Measurements from ENCODE around the gene PSD4. TPM values are rescaled to one million over a fixed set of nuclear protein-coding genes. Genes with fewer than 3 reads are reported as not detected.

PSD4 gene
- total RNA-seq, 1 experiment from 2014 or later, result 12.6 TPM

- peaks cover 10 to 11% of the 10 kb centered on the region in 2 experiments; a peak in 1 of 4 replicates for H3K36me3 ChIP-seq (ENCODE audit: control insufficient read depth in 1 of 2, insufficient read depth in 2 of 2, low read length in 2 of 2)
- TF ChIP-seq SRF (IDR thresholded peaks at IDR 0.05; ENCODE audit: low read depth) (no peak), POLR2AphosphoS5 (IDR thresholded peaks at IDR 0.05; ENCODE audit: low read depth, low read length) (no peak), ZNF274 (IDR thresholded peaks at IDR 0.05; ENCODE audit: low read depth, low read length) (no peak), EZH2 (IDR thresholded peaks at IDR 0.05) (no peak), YY1 (IDR thresholded peaks at IDR 0.05; ENCODE audit: extremely low read depth, insufficient replicate concordance, low read depth, low read length) (no peak), ZFX (IDR thresholded peaks at IDR 0.05) (no peak), EZH2phosphoT487 (IDR thresholded peaks at IDR 0.05; ENCODE audit: borderline replicate concordance) (no peak), CBX3 (IDR thresholded peaks at IDR 0.05; ENCODE audit: low read depth) (no peak), RAD21 (IDR thresholded peaks at IDR 0.05; ENCODE audit: low read depth) (no peak), ZBTB33 (IDR thresholded peaks at IDR 0.05; ENCODE audit: extremely low read depth, insufficient replicate concordance, low read length) (no peak), POLR2A (IDR thresholded peaks at IDR 0.05; ENCODE audit: borderline replicate concordance, extremely low read depth, insufficient read depth, insufficient read length) (no peak), FOSL1 (IDR thresholded peaks at IDR 0.05; ENCODE audit: low read depth) (no peak), EGR1 (IDR thresholded peaks at IDR 0.05; ENCODE audit: low read depth) (no peak), TCF7L2 (IDR thresholded peaks at IDR 0.05; ENCODE audit: borderline replicate concordance, extremely low read depth, insufficient read depth, insufficient read length) (no peak)
- TF ChIP-seq, protein P1, sequence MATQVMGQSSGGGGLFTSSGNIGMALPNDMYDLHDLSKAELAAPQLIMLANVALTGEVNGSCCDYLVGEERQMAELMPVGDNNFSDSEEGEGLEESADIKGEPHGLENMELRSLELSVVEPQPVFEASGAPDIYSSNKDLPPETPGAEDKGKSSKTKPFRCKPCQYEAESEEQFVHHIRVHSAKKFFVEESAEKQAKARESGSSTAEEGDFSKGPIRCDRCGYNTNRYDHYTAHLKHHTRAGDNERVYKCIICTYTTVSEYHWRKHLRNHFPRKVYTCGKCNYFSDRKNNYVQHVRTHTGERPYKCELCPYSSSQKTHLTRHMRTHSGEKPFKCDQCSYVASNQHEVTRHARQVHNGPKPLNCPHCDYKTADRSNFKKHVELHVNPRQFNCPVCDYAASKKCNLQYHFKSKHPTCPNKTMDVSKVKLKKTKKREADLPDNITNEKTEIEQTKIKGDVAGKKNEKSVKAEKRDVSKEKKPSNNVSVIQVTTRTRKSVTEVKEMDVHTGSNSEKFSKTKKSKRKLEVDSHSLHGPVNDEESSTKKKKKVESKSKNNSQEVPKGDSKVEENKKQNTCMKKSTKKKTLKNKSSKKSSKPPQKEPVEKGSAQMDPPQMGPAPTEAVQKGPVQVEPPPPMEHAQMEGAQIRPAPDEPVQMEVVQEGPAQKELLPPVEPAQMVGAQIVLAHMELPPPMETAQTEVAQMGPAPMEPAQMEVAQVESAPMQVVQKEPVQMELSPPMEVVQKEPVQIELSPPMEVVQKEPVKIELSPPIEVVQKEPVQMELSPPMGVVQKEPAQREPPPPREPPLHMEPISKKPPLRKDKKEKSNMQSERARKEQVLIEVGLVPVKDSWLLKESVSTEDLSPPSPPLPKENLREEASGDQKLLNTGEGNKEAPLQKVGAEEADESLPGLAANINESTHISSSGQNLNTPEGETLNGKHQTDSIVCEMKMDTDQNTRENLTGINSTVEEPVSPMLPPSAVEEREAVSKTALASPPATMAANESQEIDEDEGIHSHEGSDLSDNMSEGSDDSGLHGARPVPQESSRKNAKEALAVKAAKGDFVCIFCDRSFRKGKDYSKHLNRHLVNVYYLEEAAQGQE (IDR thresholded peaks at IDR 0.05; ENCODE audit: low read depth), result no peak
- TF ChIP-seq, protein P2, sequence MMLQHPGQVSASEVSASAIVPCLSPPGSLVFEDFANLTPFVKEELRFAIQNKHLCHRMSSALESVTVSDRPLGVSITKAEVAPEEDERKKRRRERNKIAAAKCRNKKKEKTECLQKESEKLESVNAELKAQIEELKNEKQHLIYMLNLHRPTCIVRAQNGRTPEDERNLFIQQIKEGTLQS (IDR thresholded peaks at IDR 0.05), result no peak
- no peaks in the 10 kb centered on the region for H4K20me1 ChIP-seq (ENCODE audit: insufficient read depth)
- DNase-seq (ENCODE audit: low read depth, low spot score), result no peak
- no peak overlapping the region for H3K4me2 ChIP-seq (ENCODE audit: low read length)
- POLR2A ChIA-PET, result no interaction called here
- no peaks in the 10 kb centered on the region for H3K27me3 ChIP-seq (ENCODE audit: insufficient read depth, low read length)
- no peak overlapping the region for H3K27ac ChIP-seq (ENCODE audit: low read depth, low read length)
- H3K9me2 ChIP-seq (ENCODE audit: insufficient read depth), result no peaks in the 10 kb centered on the region
- RAD21 ChIA-PET (ENCODE audit: low non-redundant PET in 1 of 2, low total read pairs in 2 of 2, uncharacterized antibody in 2 of 2, unreplicated experiment in 2 of 2), result no interaction called here
- intact Hi-C loops (cut with micrococcal nuclease), result no loop called here
- H3K4me3 ChIP-seq (replicated peaks in 1 of 2; ENCODE audit: low read depth in 1 of 2, low read length in 2 of 2), result no peak overlapping the region
- no peaks in the 10 kb centered on the region for H3K9me3 ChIP-seq (ENCODE audit: control insufficient read depth in 1 of 2, insufficient read depth in 1 of 2, low read depth in 1 of 2, low read length in 2 of 2)
- no TSS peak for BruUV-seq (replicated peaks)
- H3K4me1 ChIP-seq (ENCODE audit: control insufficient read depth in 1 of 2, insufficient read depth in 2 of 2, low read length in 2 of 2), result no peaks in the 10 kb centered on the region; a peak in 1 of 4 replicates
- H3K9ac ChIP-seq (ENCODE audit: low read length), result no peak overlapping the region
- CTCF ChIA-PET, result interaction anchor here (1.4 to 1.7 kb wide), 2 partner anchors 112 to 120 kb away, joined by 3 read pairs; no protein-coding TSS in a partner anchor
- no peaks in the 10 kb centered on the region for H3K79me2 ChIP-seq (ENCODE audit: insufficient read depth, low read length)
- no peak for ATAC-seq
- no peak overlapping the region for H2AFZ ChIP-seq (ENCODE audit: low read depth, low read length, poor library complexity, severe bottlenecking)
Observed at GRCh38 chr2:113258471-113259147, 84.8 kb downstream of the PSD4 start.

All from HCT116 (cell line).